DOHH2 (cell line): Measurements from ENCODE around the gene IL1RAPL1.

ENCODE experiments used
- EZH2phosphoT487 ChIP-seq: fragments of 200-600 bp; sonication (generic); IDR thresholded peaks from 2 replicates; pipeline ENCODE4 v1.6.1; 2017; ENCODE audit warnings: borderline replicate concordance, mild to moderate bottlenecking, antibody characterized with exemption, low read length, moderate library complexity, mixed read lengths
- TF ChIP-seq, protein P1 (sequence below): fragments of 200-600 bp; sonication (generic); IDR thresholded peaks from one replicate; pipeline ENCODE4 v1.5.1; 2014; ENCODE audit warnings: antibody characterized with exemption, mild to moderate bottlenecking, low read depth, low read length; ENCODE audit not compliant: poor library complexity, severe bottlenecking

DNA sequence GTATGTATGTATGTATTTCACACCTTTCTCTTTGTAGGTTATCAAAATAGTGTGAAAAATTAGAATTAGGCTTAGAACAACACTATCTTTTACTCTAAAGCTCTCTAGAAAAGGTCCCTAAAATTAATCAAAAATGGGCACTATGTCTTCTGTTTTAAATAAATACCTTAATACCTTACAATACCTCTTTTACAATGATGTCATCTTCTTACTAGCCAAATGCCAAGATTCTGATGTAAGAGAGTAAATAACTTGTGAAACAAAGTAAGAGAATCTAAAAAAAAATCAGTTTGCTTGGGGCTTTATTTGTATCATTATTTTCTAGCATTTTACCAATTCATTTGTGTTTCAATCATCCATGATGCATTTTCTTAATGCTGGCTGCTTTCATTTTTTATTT, 1225.9 kb downstream of the IL1RAPL1 start:
- TF ChIP-seq, protein P1, sequence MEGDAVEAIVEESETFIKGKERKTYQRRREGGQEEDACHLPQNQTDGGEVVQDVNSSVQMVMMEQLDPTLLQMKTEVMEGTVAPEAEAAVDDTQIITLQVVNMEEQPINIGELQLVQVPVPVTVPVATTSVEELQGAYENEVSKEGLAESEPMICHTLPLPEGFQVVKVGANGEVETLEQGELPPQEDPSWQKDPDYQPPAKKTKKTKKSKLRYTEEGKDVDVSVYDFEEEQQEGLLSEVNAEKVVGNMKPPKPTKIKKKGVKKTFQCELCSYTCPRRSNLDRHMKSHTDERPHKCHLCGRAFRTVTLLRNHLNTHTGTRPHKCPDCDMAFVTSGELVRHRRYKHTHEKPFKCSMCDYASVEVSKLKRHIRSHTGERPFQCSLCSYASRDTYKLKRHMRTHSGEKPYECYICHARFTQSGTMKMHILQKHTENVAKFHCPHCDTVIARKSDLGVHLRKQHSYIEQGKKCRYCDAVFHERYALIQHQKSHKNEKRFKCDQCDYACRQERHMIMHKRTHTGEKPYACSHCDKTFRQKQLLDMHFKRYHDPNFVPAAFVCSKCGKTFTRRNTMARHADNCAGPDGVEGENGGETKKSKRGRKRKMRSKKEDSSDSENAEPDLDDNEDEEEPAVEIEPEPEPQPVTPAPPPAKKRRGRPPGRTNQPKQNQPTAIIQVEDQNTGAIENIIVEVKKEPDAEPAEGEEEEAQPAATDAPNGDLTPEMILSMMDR = no peak
- no peak for TF ChIP-seq EZH2phosphoT487
